WTC11 (cell line): Measurements from ENCODE around the gene TADA2A.

ENCODE experiments used
- TF ChIP-seq, protein P1 (sequence below): fragments of 200-600 bp; IDR thresholded peaks from 2 replicates; pipeline ENCODE4 v1.8.0; 2022; ENCODE audit warnings: antibody characterized with exemption
- TF ChIP-seq, protein P2 (sequence below): sonication (generic); formaldehyde crosslinking; IDR thresholded peaks from 2 replicates; pipeline ENCODE4 v1.8.1; 2022; ENCODE audit warnings: mild to moderate bottlenecking, moderate library complexity, missing genetic modification reagents
- TF ChIP-seq, protein P3 (sequence below): sonication (generic); formaldehyde crosslinking; IDR thresholded peaks from 2 replicates; pipeline ENCODE4 v1.8.1; 2022; ENCODE audit warnings: missing genetic modification reagents, borderline replicate concordance
- TF ChIP-seq, protein P4 (sequence below): sonication (generic); formaldehyde crosslinking; IDR thresholded peaks from 2 replicates; pipeline ENCODE4 v1.8.1; 2023; ENCODE audit warnings: mild to moderate bottlenecking, missing genetic modification reagents, borderline replicate concordance

DNA sequence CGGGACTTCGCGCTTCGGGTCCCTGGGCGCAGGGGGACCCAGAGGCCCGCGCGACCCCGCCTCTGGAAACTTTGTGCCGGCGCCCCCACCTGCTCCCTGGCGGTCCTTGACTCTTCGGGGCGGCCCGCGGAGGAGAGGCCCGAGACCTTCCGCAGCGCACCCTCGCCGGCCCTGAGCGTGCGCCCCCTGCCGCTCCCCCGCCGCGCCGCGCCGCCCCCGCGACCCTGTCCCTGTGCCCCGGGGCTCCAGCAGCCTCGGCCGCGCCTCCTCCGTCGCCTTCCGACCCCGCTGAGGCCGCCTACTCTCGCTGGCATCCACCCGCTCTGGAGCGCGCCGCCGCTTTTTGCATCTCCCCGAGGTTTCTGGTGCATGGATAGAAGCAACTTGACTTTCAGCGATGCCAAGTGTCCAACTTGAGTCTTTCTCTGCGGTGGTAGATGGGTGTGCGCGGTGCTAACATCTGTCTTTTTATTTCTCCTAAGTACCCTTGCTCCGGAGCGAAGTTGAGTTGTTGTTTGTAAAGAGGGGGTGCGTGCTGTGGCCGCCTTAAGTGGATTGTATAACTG lies 83.4 kb downstream of the TADA2A start:
- TF ChIP-seq, protein P1, sequence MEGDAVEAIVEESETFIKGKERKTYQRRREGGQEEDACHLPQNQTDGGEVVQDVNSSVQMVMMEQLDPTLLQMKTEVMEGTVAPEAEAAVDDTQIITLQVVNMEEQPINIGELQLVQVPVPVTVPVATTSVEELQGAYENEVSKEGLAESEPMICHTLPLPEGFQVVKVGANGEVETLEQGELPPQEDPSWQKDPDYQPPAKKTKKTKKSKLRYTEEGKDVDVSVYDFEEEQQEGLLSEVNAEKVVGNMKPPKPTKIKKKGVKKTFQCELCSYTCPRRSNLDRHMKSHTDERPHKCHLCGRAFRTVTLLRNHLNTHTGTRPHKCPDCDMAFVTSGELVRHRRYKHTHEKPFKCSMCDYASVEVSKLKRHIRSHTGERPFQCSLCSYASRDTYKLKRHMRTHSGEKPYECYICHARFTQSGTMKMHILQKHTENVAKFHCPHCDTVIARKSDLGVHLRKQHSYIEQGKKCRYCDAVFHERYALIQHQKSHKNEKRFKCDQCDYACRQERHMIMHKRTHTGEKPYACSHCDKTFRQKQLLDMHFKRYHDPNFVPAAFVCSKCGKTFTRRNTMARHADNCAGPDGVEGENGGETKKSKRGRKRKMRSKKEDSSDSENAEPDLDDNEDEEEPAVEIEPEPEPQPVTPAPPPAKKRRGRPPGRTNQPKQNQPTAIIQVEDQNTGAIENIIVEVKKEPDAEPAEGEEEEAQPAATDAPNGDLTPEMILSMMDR, result no peak
- TF ChIP-seq, protein P2, sequence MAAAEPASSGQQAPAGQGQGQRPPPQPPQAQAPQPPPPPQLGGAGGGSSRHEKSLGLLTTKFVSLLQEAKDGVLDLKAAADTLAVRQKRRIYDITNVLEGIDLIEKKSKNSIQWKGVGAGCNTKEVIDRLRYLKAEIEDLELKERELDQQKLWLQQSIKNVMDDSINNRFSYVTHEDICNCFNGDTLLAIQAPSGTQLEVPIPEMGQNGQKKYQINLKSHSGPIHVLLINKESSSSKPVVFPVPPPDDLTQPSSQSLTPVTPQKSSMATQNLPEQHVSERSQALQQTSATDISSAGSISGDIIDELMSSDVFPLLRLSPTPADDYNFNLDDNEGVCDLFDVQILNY (CRISPR knock-in tag), result no peak
- TF ChIP-seq, protein P3, sequence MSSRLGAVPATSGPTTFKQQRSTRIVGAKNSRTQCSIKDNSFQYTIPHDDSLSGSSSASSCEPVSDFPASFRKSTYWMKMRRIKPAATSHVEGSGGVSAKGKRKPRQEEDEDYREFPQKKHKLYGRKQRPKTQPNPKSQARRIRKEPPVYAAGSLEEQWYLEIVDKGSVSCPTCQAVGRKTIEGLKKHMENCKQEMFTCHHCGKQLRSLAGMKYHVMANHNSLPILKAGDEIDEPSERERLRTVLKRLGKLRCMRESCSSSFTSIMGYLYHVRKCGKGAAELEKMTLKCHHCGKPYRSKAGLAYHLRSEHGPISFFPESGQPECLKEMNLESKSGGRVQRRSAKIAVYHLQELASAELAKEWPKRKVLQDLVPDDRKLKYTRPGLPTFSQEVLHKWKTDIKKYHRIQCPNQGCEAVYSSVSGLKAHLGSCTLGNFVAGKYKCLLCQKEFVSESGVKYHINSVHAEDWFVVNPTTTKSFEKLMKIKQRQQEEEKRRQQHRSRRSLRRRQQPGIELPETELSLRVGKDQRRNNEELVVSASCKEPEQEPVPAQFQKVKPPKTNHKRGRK, result no peak
- TF ChIP-seq, protein P4, sequence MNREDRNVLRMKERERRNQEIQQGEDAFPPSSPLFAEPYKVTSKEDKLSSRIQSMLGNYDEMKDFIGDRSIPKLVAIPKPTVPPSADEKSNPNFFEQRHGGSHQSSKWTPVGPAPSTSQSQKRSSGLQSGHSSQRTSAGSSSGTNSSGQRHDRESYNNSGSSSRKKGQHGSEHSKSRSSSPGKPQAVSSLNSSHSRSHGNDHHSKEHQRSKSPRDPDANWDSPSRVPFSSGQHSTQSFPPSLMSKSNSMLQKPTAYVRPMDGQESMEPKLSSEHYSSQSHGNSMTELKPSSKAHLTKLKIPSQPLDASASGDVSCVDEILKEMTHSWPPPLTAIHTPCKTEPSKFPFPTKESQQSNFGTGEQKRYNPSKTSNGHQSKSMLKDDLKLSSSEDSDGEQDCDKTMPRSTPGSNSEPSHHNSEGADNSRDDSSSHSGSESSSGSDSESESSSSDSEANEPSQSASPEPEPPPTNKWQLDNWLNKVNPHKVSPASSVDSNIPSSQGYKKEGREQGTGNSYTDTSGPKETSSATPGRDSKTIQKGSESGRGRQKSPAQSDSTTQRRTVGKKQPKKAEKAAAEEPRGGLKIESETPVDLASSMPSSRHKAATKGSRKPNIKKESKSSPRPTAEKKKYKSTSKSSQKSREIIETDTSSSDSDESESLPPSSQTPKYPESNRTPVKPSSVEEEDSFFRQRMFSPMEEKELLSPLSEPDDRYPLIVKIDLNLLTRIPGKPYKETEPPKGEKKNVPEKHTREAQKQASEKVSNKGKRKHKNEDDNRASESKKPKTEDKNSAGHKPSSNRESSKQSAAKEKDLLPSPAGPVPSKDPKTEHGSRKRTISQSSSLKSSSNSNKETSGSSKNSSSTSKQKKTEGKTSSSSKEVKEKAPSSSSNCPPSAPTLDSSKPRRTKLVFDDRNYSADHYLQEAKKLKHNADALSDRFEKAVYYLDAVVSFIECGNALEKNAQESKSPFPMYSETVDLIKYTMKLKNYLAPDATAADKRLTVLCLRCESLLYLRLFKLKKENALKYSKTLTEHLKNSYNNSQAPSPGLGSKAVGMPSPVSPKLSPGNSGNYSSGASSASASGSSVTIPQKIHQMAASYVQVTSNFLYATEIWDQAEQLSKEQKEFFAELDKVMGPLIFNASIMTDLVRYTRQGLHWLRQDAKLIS, result no peak
